Activated T-cell treated with anti-CD3 and anti-CD28 coated beads for 1 hour (primary cell): ENCODE results near the gene NRG3.
"Not testable (repeated sequence)": the region's sequence is repeated elsewhere in the genome, so short reads cannot be mapped to it uniquely, and the experiment has no call there.

ENCODE experiments used
- DNase-seq: peaks from one replicate; pipeline ENCODE4 v3.0.0-alpha.2; 2020; ENCODE audit warnings: low read depth

The NRG3 gene

GRCh38 chr10:81961451-81962184 lies 86.6 kb downstream of the NRG3 start:
- no peak for DNase-seq

DNA sequence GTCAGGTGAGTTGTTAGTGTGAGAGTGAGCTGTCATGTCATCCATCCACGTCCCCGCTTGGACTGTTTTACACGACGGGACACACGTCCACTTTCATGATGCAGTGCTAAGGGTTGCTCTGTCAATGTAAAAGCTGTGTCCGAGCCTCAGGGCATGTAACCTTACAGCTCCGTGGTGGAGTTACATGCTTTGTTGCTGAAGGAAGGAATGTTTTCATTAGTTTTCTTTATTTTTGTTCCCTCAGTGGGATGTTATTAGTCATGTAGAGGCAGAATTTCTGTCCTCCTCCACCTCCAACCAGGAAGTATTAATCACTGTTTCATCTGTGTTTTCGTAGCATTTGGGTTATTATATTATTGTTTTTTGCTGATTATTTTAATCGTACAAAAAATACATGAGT lies 88.6 kb downstream of the NRG3 start:
- no peak for DNase-seq

DNA sequence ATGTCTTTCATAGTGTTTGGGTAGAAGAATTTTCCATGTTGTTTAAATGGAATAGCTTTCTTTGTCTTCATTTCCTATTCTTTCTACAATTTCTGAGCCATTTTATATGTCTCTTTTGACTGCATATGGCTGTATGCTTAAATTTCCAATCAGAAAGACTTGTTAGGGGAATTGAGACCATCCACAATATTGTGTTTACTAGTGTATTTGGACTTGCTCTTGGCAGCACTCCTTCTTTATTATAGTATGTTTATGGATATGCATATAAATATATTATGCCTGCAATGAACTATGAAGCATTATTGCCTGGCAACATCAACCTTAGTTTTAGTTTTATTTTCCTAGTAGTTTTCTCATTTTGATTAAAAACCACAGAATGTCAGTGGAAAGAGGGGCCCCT lies 92.7 kb downstream of the NRG3 start:
- no peak for DNase-seq

GRCh38 chr10:81969136-81969535 lies 94.1 kb downstream of the NRG3 start:
- DNase-seq = no peak

GRCh38 chr10:81978238-81978637 lies 103.2 kb downstream of the NRG3 start:
- DNase-seq = no peak

GRCh38 chr10:81981724-81982123 lies 106.7 kb downstream of the NRG3 start:
- DNase-seq = no peak

DNA sequence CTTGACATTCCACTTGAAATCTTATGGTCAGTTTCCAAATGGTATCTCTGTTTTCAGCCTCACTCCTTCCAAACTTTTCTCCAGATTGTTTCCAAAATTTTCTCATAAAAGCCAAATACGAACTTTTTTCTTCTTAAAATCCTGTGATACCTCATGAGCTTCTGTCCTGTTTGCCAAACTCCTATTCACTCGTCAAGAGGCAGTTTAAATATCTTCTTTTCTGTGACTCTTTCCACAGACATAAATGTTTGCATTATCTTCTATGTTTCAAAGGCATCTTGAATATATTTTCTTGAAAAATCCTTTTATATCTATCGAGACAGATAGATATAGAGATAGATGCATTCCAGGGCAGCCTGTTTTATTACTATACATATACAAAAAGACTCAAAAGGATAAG lies 109.4 kb downstream of the NRG3 start:
- DNase-seq = no peak

DNA sequence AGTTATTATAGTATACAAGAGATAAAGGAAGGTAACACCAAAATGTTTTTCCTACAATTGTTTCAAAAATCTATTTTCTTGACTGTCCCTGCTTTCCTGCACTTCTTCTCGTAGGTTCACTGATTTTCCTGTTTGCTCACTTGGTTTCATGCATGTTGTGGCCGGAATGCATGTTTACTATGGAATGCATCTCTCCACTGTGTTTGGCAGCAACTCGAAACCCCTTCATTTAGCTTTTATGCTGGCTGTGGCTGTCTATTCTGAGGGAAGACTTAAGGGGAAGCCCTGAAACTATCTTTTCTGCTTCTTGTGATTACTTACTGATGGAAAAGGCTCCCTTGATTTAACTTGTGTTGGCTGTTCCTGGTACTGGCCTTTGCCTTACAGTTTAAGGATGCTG lies 120.3 kb downstream of the NRG3 start:
- no peak for DNase-seq

DNA sequence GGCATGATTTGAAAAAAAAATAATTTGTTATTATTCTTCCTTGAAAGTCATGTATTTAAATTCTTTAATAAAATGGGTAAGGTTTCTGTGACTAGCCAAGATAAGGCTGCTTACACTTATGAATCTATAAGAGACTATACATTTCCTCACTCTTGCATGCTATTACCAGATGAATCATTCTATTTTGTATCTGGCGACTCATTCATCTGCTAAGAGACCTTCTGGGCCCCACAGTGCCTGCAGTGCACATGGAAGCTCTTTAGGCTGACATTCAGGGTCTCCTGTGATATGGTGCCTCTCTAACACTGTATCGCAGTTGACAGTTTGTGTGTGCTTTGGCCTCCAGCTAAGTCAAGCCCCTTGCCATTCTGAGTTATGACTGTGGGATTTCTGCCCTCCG lies 121.9 kb downstream of the NRG3 start:
- DNase-seq = no peak

DNA sequence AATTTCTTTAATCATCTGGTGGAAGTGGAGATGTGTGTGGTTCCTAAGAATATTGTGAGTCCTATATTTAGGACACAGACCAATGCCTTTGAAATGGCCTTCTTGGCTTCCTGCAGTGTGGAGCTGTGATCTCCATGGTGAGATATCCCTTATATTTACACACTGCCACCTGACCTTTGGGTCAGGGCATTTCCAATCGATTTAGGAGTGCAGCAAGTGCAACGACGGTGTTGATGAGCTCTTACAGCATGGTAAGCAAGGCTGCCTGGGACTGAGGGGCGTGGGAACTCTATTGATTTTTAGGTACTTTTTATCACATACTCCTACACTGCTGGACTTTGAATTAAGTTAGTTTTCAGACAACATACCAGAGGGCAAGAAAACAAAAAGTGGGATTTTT lies 146.0 kb downstream of the NRG3 start:
- no peak for DNase-seq

DNA sequence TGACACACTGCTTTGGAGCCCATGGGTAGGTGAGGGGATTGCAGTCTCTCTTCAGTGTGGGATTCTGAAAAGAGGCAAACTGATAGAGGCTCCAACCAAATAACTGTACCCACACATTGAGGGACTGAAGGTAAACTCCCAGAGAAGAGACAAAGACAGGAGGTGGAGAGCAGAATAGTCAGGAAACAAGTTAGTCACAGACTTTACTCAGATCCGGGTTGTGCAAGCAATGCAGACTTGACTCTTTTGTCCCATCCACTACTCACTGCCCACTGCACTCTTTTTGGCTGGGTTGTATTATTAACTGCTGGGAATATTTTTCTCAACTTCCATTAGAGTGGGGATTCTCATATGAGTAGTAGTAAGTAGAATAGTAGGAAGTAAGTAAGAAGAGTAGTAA lies 152.7 kb downstream of the NRG3 start:
- no peak for DNase-seq

- DNase-seq = no peak
Measured at GRCh38 chr10:82037076-82037475, 162.1 kb downstream of the NRG3 start.

DNA sequence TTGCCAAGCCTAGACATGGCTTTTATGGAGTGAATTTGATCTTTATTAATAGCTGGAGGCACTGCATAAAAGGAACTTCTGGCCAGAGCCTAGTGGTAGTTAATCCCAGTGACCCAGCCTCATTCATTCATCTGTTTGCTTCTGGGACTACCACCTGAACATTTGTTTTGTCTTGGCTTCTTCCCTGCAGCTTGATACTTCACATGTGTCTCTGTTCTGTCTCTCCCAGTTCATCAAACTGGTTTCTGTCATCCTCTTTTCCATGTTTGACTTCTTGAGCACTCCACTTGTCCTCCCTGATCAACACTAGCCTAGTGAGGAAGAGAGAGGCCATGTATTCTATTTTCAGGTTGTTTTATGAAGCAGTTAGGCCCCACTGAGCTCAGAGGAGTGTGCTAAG lies 163.6 kb downstream of the NRG3 start:
- no peak for DNase-seq

DNA sequence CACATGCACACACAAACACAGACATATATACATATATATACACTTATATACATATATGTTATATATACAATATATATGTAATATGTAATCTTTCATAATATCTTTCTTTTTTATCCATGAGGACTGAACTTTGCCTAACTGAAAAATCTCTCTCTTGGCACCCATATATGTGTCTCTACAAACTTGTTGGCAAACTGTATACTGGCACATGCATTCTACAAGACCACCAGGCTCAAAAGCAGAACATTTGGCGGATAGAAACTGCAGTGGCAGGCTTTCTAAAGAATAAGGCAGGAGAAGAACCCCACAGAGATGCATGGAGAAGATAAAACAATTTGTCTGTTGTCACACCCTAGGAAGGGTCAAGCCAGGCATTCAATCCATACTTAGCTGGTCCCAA lies 165.3 kb downstream of the NRG3 start:
- no peak for DNase-seq

- no peak for DNase-seq
Measured at GRCh38 chr10:82041018-82041417, 166.0 kb downstream of the NRG3 start.

- no peak for DNase-seq
Measured at GRCh38 chr10:82056391-82056790, 181.4 kb downstream of the NRG3 start.

DNA sequence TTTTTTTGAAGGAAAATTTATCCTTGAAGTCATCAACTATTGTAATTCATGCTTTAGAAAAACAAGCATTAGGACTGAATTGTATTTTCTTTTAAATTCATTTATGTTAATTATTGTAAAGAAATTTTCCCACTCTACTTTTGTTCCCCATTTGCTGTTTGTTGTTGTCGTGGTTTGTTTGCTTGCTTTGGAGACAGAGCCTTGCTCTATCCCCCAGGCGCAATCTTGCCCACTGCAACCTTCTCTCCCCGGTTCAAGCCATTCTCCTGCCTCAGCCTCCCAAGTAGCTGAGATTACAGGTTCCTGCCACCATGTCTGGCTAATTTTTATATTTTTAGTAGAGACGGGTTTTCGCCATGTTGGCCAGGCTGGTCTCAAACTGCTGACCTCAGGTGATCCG lies 192.2 kb downstream of the NRG3 start:
- DNase-seq = not testable (repeated sequence)

- no peak for DNase-seq
Measured at GRCh38 chr10:82068501-82068900, 193.5 kb downstream of the NRG3 start.

GRCh38 chr10:82071231-82071630 lies 196.2 kb downstream of the NRG3 start:
- DNase-seq = no peak

DNA sequence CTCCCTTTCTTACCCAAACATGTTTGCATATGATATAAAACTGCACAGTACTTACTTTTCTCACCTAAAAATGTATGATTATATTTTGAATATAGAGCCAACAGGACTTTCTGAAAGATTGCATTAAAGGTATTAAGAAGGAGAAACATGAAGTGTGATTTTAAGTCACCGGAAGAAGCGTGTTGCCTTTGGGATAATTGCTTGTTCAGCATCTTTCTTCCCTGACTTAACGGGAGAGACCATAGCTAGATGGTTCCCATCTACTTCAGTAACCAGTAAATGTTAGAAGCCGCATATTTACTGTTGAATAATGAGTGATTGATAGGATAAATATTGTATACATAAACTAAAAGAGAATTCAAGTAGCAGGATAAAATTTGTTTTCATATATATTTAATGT lies 197.1 kb downstream of the NRG3 start:
- no peak for DNase-seq

DNA sequence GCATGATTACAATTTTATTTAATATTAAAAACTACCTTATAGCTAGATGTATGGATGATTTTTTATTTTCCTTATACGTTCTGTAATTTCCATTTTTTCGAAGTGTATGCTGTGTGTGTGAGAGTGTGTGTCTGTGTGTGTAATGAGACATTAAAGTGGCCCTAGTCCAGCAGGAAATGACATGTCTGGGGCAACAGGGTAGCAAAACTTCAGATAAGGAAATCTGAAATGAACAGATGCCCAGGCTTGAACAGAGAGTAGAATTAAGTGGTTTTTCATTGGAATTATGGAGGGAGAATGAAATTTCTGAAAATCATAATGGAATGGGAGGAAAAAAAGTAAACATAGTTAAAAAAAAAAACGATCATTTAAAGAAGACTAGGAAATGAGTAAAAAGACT lies 200.6 kb downstream of the NRG3 start:
- DNase-seq = no peak

DNA sequence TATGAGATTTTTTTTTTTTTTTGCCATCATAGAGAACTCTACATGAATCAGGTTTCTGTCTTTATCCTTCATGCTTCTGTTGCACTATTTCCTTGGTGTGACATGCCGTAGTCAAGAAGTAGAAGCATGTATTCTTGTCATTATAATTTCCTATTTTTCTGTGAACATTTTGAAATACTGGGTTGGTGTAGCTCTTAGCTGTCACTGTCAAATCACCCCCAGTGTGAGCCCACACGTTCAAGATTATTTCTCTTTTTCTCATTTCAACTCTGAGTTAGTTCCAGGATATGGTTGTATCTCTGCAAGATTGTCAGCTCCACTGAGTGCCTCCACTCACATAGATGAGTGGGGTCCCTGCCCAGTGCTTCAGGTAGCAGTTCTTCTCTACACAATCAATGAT lies 209.5 kb downstream of the NRG3 start:
- no peak for DNase-seq

DNA sequence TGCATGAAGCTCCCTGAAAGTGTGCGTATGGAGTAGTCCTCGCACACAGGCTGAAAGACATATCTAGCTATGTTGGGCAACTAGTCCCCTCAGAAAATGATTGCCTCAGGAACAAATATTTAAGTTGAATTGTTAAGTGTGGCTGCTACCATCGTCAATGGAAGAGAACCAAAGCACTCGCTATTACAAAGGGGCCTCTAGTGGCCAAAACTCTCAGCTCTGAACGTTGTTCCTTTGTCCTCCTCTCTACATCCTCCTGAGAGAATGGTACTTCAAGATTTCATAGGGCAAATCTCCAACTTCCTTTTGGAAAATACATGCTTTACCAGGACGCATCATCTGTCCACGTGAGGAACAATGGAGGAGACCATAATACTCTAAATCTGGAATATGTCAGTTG lies 209.9 kb downstream of the NRG3 start:
- DNase-seq = no peak

- DNase-seq = no peak
Measured at GRCh38 chr10:82089327-82089726, 214.3 kb downstream of the NRG3 start.

DNA sequence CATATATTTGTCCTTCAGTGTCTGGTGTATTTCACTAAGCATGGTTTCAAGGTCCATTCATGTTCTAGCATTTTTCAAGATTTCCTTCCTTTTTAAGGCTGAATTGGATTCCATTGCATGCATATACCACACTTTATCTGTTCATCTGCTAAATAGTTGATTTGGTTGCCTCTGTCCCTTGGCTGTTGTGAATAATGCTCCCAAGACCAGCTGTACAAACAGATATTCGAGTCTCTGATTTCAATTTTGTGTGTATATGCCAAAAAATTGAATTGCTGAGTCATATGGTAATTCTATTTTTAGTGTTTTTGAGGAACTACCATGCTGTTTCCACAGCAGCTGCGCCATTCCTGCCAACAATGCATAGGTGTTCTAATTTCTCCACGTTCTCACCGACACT lies 216.4 kb downstream of the NRG3 start:
- no peak for DNase-seq
